Testis (tissue), 2 donors: ENCODE measurements around the gene ODC1.

Experiments used
- POLR2A ChIP-seq: fragments of 450-650 bp; IDR thresholded peaks from one replicate; pipeline ENCODE4 v1.6.1; 2017; ENCODE audit warnings: antibody characterized with exemption, mild to moderate bottlenecking, moderate library complexity
- TF ChIP-seq, protein P1 (sequence below), 3 experiments: fragments of 450-650 bp in 2 of 3; fragments of 200-600 bp in 1 of 3; sonication (generic) in 1 of 3; IDR thresholded peaks; one replicate each; pipeline ENCODE4 v1.5.1; 2016 to 2019; ENCODE audit warnings: antibody characterized with exemption in 3 of 3, mild to moderate bottlenecking in 2 of 3, moderate library complexity in 1 of 3

DNA sequence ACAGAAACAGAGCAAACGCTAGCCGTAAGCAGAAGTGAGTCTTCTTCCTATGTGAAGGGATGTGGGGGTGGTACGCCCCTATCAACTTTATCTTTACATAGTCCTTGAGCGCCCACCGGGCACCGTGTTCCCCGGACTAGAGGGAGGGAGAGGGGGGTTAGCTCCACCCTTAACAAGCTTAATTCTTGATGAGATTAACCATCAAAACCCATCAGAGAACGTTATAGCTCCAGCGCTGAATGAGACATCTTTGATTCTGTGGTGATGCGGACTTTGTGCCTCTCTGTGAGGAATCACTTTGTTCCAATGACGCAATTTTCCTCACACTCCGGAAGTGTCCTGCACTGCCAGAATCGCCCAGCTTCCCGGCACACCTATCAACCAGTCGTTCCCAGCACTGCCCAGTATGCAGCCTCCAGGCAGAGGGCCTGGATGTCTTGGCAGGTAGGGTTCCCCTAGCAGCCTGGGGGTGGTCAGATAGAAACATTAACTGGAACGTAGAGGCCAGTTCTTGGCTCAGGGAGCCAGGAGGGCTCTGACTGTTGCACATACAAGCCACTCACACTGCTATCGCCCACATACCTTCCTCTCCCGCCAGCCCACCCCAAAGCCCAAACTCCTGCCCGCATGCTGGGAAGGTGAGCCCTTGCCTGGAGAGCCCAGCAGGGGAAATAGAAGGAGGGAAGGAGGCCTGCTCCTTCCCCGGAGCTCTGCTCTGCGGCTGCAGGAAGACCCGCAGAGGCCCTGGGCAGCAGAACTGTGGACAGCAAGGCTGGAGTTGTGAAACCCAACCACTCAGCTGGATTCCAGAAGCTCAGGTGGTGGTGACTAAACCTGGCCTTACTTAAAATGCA, 1.9 kb upstream of the ODC1 start:
- TF ChIP-seq, protein P1, sequence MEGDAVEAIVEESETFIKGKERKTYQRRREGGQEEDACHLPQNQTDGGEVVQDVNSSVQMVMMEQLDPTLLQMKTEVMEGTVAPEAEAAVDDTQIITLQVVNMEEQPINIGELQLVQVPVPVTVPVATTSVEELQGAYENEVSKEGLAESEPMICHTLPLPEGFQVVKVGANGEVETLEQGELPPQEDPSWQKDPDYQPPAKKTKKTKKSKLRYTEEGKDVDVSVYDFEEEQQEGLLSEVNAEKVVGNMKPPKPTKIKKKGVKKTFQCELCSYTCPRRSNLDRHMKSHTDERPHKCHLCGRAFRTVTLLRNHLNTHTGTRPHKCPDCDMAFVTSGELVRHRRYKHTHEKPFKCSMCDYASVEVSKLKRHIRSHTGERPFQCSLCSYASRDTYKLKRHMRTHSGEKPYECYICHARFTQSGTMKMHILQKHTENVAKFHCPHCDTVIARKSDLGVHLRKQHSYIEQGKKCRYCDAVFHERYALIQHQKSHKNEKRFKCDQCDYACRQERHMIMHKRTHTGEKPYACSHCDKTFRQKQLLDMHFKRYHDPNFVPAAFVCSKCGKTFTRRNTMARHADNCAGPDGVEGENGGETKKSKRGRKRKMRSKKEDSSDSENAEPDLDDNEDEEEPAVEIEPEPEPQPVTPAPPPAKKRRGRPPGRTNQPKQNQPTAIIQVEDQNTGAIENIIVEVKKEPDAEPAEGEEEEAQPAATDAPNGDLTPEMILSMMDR (IDR thresholded peaks at IDR 0.05): no peak
- no peak for TF ChIP-seq POLR2A
